ENCODE results near the gene CARHSP1. TPM values are rescaled to one million over a fixed set of nuclear protein-coding genes. Genes with fewer than 3 reads are reported as not detected.
"Not testable (repeated sequence)": the region's sequence is repeated elsewhere in the genome, so short reads cannot be mapped to it uniquely, and the experiment has no call there.

The CARHSP1 gene
- 23.9 TPM for total RNA-seq
- long read RNA-seq, transcript CARHSP1-201 (4 exons, 746 nt), result major isoform, 12 of 29 reads
- long read RNA-seq, partial matches to known transcripts, result 0 of 29 reads
- long read RNA-seq, other reads (novel, unspliced or antisense), result 14 of 29 reads

GRCh38 chr16:8868416-8869211 is at the start of gene CARHSP1:
CARHSP1 (minus strand) TSS chr16:8869006; CDS start chr16:8859328, 9,678 bp downstream.
- no peaks in the 10 kb centered on the region for H3K9me3 ChIP-seq (replicated peaks)
- peak within 1 kb of the TSS; percentile 74 for H3K4me3 ChIP-seq
- H3K36me3 ChIP-seq, result no peaks in the 10 kb centered on the region
- peak within 1 kb of the TSS; percentile 90 for H3K27ac ChIP-seq (replicated peaks)
- intact Hi-C loops (cut with micrococcal nuclease), result no loop called here
- H3K27me3 ChIP-seq (ENCODE audit: low read depth), result no peaks in the 10 kb centered on the region
- DNase-seq, result peak; percentile 88
- TF ChIP-seq, protein P1, sequence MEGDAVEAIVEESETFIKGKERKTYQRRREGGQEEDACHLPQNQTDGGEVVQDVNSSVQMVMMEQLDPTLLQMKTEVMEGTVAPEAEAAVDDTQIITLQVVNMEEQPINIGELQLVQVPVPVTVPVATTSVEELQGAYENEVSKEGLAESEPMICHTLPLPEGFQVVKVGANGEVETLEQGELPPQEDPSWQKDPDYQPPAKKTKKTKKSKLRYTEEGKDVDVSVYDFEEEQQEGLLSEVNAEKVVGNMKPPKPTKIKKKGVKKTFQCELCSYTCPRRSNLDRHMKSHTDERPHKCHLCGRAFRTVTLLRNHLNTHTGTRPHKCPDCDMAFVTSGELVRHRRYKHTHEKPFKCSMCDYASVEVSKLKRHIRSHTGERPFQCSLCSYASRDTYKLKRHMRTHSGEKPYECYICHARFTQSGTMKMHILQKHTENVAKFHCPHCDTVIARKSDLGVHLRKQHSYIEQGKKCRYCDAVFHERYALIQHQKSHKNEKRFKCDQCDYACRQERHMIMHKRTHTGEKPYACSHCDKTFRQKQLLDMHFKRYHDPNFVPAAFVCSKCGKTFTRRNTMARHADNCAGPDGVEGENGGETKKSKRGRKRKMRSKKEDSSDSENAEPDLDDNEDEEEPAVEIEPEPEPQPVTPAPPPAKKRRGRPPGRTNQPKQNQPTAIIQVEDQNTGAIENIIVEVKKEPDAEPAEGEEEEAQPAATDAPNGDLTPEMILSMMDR (IDR thresholded peaks at IDR 0.05; ENCODE audit: borderline replicate concordance), result no peak
- peaks cover 58% of the 10 kb centered on the region for H3K4me1 ChIP-seq

GRCh38 chr16:8917336-8917735 is 48.5 kb upstream of the CARHSP1 start:
- H3K9me3 ChIP-seq (replicated peaks); H3K4me3 ChIP-seq; H3K27ac ChIP-seq (replicated peaks); H3K4me1 ChIP-seq; H3K27me3 ChIP-seq (ENCODE audit: low read depth); DNase-seq; intact Hi-C loops (cut with micrococcal nuclease): not testable (repeated sequence)
- peaks cover 100% of the 10 kb centered on the region for H3K36me3 ChIP-seq

DNA sequence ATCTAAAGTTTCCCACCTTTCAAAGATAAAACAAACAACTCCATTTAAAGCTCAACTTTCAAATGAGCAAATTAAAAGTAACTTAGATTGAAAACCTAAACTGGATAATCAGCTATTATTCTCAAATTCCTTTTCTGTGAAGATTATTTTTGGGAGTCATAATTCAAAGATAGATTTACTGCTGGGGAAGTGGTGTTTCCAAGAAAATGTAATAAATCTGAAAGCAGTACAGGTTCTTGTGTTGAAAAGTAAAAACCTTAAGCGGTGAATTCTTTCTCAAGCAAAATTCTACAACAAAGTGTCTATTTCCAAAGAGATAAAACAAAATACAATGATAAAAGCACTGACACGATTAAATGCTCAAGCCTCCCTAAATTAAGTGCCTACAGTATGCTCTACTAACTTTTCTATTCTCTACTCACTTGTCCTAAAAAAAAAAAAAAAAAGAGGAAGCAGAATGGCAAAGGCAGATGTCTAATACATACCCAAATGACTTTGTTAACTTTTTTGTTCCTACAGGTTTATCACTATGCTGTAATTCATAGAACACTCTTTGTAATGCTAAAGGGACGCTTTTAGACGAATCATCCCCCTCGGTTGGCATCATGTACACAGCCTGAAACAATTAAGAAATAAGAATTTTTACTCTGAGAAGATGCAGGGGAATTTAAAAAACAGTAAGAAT is 47.9 kb upstream of the CARHSP1 start:
- Histone ChIP-seq H3K4me1 (no peaks in the 10 kb centered on the region), H3K27me3 (ENCODE audit: low read depth) (no peaks in the 10 kb centered on the region), H3K36me3 (peaks cover 100% of the 10 kb centered on the region), H3K9me3 (replicated peaks) (no peaks in the 10 kb centered on the region), H3K27ac (replicated peaks) (no peak overlapping the region), H3K4me3 (no peak overlapping the region)
- TF ChIP-seq, protein P1 (IDR thresholded peaks at IDR 0.05; ENCODE audit: borderline replicate concordance), result no peak
- intact Hi-C loops (cut with micrococcal nuclease), result no loop called here
- DNase-seq, result no peak

DNA sequence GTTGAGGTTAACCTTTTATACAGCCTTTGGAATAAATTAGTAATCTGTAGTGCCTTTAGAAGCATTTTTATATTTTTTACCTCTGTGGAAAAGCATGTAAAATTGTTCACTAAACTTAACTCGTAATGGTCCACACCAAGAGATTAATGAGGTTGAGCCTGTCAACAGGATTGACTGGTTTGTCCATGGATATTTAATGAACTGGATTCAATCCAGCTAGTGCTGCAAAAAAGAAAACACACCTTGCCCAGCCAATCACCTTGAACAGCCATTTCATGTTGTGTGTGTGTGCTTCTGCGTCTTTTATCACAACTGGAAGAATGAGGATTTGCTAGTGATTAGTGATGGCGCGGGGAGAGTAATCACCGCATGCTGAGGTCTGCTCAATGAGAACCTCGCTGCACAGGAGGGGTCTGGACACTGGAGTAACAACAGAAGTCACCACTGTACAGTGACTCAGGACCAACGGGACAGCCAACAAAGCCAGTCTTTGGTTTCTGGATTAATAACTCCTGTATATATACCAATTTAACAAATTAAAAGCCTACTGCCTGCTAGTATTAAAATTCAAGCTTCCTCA is 47.0 kb upstream of the CARHSP1 start:
- no peaks in the 10 kb centered on the region for H3K27me3 ChIP-seq (ENCODE audit: low read depth)
- H3K4me1 ChIP-seq, result no peaks in the 10 kb centered on the region
- no peak overlapping the region for H3K4me3 ChIP-seq
- TF ChIP-seq, protein P1 (IDR thresholded peaks at IDR 0.05; ENCODE audit: borderline replicate concordance), result no peak
- no peaks in the 10 kb centered on the region for H3K9me3 ChIP-seq (replicated peaks)
- no peak overlapping the region for H3K27ac ChIP-seq (replicated peaks)
- H3K36me3 ChIP-seq, result peaks cover 100% of the 10 kb centered on the region
- intact Hi-C loops (cut with micrococcal nuclease), result no loop called here
- DNase-seq, result no peak

DNA sequence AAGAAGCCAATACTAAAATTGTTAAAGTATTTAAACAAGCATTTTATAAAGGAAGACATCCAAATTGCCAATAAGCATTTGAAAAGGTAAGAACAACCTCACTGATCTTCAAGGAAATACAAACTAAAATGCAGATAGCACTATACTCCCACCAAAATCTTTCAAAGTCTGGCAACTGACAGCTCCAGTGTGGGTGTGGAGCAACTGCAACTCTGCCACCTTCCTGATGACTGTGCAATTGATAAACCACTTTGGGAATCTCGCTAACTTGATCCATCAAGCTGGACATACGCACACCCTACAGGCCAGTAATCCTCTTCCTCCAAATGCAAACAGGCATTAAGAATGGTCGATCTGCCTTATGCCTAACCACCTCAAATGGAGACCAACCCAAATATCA is 45.3 kb upstream of the CARHSP1 start:
- TF ChIP-seq, protein P1 (IDR thresholded peaks at IDR 0.05; ENCODE audit: borderline replicate concordance), result no peak
- Histone ChIP-seq H3K27me3 (ENCODE audit: low read depth) (no peaks in the 10 kb centered on the region), H3K4me1 (no peaks in the 10 kb centered on the region), H3K4me3 (no peak overlapping the region), H3K27ac (replicated peaks) (no peak overlapping the region), H3K36me3 (peaks cover 100% of the 10 kb centered on the region), H3K9me3 (replicated peaks) (no peaks in the 10 kb centered on the region)
- intact Hi-C loops (cut with micrococcal nuclease), result no loop called here
- no peak for DNase-seq
